Hematopoietic multipotent progenitor cell treated with erythropoietin and hydrocortisone succinate and interleukin-3 and kit ligand, for 8 days (in vitro differentiated cells): ENCODE measurements around the gene HIVEP3.
A peak's percentile ranks its signal among the peaks of the same experiment; 100 is the strongest.

Source experiments
- DNase-seq: peaks from one replicate; pipeline ENCODE4 v3.0.0-alpha.2; 2015

HIVEP3 gene

DNA sequence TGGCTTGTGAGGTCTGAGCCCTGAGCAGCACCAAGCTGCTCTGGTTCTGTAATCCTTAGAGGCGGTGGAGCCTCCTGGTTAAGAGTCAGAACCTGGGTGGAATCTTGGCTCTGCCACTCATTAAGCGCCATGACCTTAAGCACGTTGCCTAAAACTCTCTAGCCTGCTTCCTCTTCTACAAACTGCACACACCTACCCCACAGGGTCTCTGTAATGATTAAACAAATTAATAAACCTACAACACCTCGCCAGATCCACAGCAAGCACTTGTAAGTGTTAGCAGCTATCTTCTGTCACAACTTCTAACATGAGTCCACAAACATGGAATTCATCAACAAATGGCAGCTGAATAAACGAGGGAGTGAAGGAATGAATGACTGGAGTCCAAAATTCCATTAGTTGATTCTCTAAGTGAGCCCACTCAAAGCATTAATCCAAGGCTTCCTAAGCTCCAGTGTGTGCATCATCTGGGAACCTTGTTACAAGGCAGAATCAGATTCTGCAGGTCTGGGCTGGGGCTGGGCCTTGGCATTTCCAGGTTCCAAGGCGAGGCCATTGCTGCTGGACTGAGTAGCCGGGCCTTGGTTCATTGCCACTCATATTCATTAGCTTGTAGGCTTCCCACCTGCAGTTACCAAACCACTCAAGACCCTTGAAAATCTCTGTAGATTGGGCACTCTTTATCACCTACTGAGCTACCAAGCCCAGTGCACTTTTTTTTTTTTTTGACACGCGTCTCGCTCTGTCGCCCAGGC, 168.6 kb downstream of the HIVEP3 start:
- DNase-seq = no peak

DNA sequence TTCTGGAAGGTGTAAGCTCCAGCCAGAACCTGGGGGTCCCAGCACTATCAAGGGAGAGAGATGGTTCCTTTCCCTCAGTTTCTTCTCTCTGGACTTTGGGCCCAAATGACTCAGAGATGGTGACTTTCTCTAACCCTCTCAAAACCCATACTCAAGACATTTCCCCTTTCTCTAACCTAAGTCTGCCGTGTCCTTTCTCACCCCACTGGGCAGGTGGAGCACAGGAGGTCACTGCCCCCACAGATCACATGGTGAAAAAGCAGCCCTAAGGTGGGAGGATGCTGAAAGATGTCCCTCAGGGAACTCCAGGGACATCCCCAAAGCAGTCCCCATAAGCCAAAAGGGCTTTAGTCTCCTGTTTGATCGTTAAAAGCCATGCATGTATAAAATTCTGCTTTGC, 173.7 kb downstream of the HIVEP3 start:
- no peak for DNase-seq

DNA sequence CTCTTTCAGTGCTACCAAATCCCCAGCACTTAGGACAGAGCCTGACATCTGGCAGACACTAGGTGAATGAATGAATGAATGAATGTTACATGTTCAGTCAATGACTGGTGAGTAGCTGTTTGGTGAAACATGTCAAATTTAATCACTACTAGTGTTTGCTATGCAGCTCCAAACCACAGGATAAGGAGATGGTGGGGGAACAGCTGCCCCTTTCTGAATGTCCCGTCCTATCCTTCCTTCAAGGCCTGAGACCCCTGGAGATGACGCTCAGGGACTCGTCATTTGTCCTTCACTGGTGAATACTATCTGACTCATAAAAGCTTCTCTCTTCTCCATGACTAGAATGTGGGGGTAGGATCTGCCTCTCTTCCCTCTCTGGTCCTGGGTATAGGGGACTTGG, 175.4 kb downstream of the HIVEP3 start:
- DNase-seq = no peak

DNA sequence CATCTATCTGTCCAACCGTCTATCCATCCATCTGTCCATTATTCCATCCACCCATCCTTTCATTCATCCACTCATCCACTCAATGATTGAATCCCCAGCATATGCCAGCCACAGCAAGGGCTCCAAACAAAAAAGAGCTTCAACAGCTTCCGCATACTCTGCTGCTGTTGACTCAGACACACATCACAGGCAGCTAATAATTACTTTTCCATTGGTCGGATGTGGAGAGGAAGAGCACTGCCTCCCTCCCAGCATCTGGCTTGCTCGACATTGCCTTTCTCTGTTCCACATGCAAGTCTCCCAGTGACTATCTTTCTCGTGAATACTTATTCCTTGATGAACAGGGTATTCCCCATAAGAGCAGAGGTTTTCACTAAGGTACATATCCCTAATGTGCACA, 176.5 kb downstream of the HIVEP3 start:
- no peak for DNase-seq

DNA sequence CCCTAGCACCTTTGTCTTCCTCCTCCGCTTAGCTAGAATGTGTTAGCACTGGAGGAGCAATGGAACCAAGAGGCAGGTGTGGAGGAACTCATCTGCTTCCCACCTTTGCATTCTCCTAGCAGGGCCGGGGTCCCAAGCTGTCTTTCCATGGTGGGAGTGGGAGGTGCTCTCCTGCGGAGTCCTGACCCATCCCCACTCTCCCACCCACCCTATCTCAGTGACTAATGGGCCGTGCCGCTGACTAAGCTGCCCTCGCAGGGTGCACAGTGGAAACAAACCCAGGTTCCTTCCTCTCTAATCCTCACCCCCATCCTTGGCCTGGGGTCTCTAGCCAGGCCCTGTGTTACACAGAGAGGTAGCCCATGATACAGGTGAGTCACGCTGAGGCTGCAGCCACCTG, 177.5 kb downstream of the HIVEP3 start:
- DNase-seq = no peak

DNA sequence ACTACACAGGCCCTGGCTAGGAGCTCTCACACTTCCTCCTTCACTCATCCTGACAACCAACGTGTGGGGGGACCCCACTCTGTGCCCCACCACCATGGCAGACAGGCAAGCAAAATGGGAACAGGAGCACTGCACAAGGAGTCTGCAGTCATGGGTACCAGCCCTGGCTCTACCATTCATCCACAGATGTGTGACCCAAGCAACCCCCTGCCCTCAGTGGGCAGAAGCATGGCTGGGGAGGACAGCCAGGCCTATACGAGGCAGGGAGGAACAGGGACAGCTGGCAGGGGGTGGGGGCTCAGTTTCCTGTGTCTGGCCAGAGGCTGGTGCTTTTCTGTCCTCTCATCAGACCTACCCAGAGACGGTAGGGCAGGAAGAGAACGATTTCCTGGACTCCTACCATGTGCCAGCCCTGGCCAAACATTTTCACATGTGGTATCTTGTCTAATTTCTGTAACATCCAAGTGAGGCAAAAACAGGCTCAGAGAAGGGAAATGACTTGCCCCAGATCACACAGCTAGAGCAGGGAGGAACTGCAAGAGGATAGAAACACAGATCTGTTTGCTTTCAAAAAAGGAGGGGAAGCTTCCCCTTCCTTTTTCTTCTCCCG, 178.0 kb downstream of the HIVEP3 start:
- no peak for DNase-seq

DNA sequence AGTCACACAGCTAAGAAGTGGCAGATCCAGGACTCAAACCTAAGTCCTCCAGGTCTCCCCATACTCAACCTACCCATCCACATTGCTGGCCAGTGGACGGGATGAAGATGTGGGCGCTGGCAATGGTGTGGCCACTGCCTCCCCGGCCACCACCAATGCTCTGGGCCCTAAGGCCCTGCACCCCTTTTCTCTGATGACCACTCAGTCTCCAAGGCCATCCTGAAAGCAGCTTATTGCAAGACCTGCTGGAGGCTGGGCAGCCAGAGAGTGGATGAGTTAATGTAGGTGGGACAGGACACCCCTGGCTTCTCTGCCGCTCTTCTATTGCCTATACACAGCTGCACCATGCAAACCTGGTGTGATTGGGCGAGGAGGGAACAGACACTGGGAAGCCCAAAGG, 178.7 kb downstream of the HIVEP3 start:
- DNase-seq = no peak

DNA sequence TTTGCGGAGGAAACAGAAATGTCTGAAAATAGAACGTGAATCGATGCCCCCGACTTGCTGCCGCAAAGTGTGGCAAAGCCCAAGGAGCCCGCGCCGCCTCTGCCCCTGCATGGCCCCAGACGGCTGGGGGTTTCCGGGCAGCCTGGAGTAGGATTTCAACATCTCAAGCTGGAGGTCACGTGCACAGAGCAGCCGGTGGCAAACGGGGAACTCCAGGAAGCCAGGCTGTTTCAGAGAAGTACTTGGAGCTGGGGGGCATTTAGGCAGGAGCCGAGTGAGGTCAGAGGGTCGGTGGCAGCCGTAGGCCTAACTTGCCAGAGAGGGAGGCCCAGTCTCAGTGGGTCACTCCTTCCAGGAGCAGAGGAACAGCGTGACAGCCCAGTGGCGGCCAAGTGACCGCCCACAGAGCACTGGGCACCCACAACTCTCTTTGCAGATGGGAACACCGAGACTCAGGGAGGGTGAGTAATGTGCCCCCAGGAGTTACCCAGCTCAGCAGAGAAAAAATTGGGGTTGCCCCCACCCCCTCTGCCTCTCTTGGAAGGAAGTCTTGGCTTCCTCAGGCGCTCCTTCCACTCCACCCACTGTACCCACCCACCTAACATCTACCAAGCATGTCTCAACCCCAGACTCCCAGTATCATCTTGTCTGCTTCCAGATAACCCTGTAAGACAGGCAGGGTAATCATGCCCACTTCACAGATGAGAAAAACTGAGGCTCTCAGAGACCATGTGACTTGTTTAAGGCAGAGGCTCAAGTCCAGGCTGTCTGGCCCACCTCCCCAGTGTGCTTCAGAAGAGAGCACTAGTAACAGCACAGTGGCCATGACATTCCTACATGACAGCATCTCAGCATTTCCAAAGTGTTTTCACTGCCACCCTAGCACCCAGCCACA, 179.4 kb downstream of the HIVEP3 start:
- peak; percentile 11 for DNase-seq

DNA sequence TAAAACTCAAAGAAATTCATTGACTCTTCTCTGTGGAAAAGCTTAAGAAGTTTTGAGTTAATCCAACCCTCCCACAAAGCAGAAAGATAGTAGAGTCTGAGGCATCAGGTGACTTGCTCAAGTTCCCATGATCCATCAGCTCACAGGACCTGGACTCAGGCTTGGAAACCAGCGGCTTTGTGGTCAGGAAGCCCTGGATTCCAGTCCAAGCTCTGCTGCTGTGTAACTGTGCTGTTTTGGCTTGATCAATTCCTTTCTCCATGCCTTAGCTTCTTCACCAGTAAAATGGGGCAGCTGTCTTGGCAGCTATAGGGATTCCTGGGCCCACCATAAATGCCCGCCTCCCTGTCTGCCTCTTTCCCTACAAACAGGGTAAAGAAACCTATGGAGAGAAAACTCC, 180.2 kb downstream of the HIVEP3 start:
- no peak for DNase-seq

DNA sequence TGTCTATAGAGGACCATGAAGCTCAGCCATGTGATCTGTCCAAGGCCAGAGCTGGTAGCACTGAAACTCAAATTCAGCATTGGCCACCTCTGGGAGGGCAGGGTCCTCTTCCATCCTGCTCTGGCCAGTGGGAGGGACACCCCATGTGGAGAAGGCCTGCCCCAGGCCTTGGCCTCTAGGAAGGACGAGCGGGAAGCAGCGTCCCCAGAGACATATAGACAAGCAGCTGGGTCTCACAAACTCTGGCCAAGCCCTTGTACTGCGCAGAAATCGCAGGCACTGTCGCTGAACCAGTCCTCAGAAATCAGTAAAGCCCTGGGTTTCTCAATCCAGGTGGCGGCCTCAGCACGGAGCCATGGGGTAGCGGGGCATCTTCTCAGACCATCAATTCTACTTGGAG, 180.7 kb downstream of the HIVEP3 start:
- no peak for DNase-seq

DNA sequence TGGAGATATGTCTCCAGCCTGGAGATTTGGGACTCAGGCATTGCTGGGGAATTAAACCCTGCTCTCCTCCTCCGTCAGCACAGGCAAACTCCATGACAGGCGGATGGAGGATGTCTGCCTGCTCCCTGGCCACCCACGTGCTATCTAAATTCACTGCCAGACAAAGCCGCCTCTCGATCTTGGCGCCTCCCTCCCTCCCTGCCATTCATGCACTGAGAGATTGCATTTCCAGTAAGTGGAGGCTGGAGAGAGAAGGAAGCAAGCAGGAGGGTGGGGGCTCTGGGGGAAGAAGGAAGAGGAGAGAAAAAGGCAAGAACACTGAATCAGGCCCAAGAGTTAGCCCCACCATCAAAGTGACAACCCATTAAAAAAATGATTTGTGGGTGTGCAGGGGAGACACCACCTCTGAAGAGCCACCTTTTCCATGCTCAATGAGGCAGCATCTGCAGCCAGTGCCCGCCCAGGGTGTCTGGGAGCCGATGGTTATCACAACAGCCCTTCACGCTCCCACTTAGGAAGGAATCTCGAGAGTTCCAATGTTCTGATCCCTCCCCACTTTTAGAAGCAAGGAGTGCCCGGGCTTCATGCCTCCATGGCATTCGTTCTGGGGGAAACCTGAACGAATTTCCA, 183.0 kb downstream of the HIVEP3 start:
- DNase-seq = no peak

DNA sequence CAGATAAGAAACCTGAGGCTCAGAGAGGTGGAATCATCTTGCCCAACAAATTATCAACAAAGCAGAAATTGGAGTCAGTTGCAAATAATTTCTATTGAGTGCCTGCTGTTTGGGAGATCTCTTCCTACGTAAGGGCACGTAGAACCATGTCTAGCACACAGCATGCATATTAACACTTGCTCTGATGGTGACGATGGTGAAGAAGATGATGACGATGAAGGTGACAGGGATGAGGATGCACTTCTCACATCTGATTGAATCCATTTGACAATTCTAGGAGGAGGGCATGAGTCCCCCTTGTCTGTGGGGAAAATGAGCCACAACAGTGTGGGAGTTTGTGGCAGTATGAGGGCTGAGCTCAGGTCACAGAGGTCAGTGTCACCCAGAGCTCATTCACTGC, 183.6 kb downstream of the HIVEP3 start:
- no peak for DNase-seq

DNA sequence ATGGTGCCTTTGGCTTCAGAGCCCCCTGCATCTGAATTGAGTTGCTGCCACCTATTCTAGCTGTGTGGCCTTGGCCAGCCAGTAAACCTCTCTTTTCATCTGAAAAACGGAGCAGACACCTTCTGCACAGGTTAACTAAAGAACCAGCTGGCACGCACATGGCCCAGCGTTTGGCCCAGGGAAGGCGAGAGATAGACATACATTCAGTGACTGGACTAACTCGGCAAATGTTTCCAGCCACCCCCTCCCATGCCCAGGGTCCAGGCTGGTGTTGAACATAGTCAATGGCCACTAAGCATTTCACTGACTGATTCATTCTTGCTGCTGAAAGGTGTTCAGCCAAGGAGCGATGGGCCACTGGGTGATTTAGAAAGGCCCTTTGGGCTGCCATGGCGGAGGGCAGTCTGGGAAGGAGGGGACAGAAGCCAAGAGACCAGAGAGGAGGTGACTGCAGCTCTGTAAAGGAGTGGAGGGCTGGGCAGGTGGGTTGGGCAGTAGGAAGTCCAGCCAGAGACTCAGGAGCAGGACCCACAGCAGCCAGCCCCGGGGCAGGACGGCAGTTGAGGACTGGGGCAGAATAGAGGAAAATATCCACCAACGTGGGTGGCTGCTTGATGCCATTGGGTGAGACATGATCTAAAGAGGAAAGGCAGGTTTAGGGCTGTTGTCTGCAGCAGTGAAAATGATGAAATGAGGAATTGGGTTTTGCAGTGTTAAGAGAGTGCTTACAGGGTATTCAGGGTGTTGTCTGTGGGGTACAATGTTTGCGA, 184.3 kb downstream of the HIVEP3 start:
- DNase-seq = no peak

DNA sequence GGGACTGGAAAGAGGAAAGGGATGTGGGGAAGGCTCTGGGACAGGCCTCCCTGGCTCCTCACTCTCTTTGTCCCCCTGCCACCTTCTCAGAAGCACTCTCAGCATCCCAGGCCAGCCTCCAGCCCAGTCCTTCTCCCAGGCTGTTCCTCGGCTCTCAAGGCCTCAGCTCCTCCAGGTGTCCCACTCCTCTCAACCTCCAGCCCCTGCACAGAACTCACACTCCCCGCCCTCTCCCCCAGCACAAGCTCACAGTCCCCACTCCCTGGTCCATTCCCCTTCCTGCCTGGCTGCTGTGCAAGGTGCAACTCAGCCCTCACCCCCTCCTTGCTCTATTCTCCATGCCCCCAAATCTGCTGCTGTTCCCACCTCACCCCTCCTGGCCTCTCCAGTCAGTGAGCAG, 185.0 kb downstream of the HIVEP3 start:
- no peak for DNase-seq

DNA sequence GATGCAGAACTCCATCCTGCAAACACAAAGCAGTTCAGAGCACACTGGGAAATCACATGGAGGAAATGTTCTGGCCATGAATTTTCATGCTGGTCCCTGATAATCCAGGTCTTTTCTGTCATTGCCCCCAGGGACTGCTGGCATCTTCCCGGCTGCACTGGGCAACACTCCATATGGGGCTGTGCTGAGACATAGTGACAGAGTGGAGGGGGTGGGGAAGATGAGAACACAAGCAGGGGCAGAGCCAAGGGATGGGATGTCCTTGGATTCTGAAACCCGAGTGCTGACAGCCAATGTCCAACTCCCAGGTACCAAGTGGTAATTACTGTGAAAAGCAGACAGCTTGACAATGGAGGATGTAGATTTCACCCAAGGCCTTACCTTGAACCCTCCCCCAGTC, 185.7 kb downstream of the HIVEP3 start:
- no peak for DNase-seq

DNA sequence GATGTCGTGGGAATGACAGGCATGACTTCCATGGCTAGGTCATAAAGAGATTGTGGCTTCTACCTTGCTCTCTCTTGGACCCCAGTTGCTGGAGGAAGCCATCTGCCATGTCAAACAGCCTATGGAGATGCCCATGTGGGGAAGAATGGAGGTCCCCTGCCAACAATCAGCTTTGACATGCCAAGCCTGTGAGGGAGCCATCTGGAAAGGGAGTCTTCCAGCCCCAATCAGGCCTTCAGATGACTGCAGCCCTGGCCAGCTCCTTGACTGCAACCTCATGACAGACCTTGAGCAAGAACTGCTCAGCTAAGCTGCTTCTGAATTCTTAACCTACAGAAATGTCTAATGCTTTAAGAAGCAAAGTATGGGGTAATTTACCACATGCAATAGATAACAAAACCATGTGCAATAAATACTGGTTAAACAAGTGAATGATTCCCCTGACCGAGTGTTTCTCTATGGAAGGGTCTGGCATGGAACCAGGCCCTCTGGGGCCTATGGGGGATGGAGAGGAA, 187.1 kb downstream of the HIVEP3 start:
- DNase-seq = peak; percentile 3

DNA sequence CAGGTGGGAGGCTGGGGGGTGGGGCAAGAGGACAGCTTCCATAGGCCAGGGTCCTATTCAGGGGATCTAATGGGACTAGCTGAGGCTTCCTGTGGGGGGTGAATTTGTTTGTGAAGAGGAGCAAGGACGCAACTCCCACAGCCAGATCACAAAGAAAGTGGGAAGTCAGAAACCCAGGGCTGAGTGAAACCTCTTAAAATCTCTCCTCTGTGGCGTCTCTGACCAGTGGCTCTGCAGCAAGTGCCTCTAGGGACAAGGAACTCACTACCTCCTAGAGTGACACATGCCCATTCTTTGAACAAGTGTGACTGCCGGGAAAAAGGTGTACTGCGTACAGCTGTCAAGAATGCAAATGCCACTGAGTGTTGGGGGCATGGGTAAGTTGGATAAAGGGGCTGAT, 187.9 kb downstream of the HIVEP3 start:
- DNase-seq = no peak

DNA sequence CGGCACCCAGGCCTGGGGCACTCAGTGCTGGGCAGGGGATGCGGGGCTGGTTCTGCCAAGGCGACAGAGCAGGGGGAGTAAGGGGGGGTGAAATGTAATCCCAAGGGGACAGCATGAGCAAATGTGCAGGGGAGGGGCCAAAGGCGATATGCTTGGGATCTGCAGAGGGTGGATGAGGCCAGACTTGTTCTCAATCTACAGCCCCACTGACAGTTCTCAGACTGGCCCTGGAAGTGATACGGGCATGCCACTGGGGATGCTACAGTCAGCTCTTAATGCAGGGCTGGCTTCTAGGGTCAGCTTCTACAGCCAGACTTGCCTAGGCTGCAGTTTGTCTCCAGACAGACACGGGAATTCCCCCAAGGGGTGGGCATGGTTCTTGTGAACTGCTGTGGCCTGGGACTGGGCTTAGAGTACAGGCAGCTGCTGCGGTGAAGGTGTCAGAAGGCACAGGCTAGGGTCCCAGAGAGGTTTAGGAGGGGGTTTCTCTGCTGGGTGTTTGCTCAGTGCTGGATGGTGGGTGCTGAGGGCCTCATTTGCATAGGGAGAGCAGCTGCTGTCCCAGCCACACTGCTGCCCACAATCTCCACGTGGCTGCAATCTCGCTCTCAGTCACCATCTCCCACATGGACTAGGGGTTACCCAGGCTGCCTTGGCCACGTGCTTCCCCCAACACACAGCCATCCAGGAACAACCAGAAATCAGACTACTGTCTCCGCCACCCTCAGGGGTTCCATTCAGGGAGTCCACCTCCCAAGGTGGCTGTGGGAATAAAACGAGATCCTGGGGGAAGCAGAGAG, 190.1 kb downstream of the HIVEP3 start:
- DNase-seq = no peak

DNA sequence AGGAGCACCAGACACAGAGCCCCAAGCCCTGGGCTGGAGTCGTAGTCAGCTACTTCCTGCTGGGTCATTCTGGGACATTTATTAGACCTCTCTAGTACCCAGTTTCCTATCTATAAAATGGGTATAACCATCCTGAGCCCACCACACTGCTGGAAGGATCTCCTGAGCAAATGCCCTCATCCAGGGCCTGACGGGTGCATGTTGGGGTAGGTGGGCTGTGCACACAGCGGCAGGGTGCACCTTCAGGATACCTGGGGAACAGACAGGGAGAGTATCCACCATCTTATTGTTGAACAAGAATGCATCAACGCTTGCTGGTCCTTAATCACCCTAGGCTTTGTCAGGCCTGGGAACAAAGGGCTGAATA, 191.0 kb downstream of the HIVEP3 start:
- DNase-seq = no peak

DNA sequence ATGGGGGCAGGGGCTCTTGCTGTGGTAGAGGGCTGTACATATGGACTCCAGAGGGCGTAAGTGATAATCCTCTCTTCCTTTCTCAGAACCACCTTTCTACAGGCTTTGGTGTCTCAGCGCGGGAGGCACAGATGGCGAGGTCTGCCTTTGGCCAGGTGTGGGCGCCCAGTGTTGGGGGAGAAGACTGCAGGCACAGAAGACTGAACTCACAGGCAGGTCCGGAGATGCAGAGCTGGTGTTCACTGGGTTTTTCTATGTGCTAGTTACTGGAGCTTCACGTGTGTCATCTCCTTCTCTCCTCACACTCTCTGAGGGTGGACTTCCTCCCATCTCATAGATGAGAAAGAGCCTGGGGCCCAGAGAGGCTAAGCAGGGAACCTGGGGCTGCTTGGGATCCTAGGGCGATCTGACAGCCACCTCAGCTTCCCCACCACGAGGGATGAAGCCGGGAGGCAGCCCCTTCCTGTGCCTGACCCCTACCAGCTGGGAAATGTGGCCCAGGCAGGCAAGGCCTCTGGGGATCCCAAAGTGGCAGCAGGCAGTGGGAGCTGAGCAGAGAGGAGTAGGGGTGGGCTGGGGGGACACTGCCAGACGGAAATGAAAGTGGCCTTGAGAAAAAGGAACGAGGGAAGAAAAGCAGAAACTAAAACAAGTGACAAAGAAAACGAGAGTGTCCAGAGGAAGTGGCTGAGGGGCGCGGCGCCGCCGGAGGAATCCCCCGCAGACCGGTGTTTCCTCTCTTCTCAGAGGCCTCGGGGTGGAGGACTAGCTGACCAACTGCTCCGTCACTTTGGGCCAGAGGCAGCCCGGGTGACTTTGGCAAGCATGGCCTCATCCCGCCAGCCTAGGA, 191.6 kb downstream of the HIVEP3 start:
- no peak for DNase-seq

DNA sequence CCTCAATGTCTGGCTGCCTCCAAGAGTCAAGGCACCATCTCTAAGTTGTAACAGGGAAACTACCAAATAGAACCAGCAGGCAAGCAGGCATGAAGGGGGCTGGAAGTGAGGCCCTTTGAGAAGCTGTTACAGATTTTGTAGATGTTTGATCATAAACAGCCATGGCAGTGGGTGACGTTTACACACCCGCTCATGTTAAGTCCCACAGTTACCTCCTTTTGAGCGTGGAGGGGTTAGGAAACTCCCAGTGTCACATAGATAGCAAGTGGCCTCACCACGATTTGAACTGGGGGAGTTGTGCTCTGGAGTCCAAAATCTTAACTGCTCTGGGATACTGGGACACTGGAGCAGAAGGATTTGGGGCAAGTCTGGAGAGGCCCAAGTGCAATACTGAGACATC, 192.4 kb downstream of the HIVEP3 start:
- no peak for DNase-seq
